Cardiac septum (tissue), 1 donor: Measurements from ENCODE around the gene CD37. TPM values are rescaled to one million over a fixed set of nuclear protein-coding genes. Genes with fewer than 3 reads are reported as not detected.

Experiments used
- DNase-seq: peaks from one replicate; pipeline ENCODE4 v3.0.0-alpha.2; 2020; ENCODE audit warnings: low spot score
- intact Hi-C: fragments of 100-400 bp; cut with DNase I; formaldehyde crosslinking; loops from one replicate; pipeline ENCODE4 v1.14.0; 2022
- total RNA-seq: library from RNA; stranded (reverse); fragmentation: NEBNext Ultra II Directional; extraction: Animal tissue kit (Norgen Biotek cat#: 25700); gene quantifications from one replicate; pipeline ENCODE4 v1.2.1, GENCODE V29; 2021
- donor health status: DM: no; HTN: no; CAD: no.

CD37 gene
- total RNA-seq, 1 donor from 2014 or later: 4.8 TPM

GRCh38 chr19:49342291-49342721 is 7.1 kb downstream of the CD37 start:
- DNase-seq: peak; percentile 35
- intact Hi-C loops: no loop called here

GRCh38 chr19:49343123-49343522 is 7.9 kb downstream of the CD37 start:
- intact Hi-C loops: no loop called here
- DNase-seq: peak; percentile 69

GRCh38 chr19:49344505-49345423 is 9.6 kb downstream of the CD37 start:
- no peak for DNase-seq

GRCh38 chr19:49347191-49347590 is 12.0 kb downstream of the CD37 start:
- DNase-seq: no peak
- intact Hi-C loops: no loop called here

More at GRCh38 chr19:49344505-49345423, 9.6 kb downstream of the CD37 start:
- intact Hi-C loops: no loop called here

GRCh38 chr19:49347835-49348234 is 12.6 kb downstream of the CD37 start:
- DNase-seq: no peak
- intact Hi-C loops: no loop called here

- intact Hi-C loops: no loop called here
- DNase-seq: no peak
Observed at GRCh38 chr19:49348305-49349189, 13.3 kb downstream of the CD37 start.

GRCh38 chr19:49349567-49349966 is 14.4 kb downstream of the CD37 start:
- intact Hi-C loops: no loop called here
- DNase-seq: no peak

- DNase-seq: no peak
Observed at GRCh38 chr19:49355909-49356353, 20.7 kb downstream of the CD37 start.

GRCh38 chr19:49356382-49356781 is 21.2 kb downstream of the CD37 start:
- no peak for DNase-seq
- intact Hi-C loops: no loop called here

More at GRCh38 chr19:49355909-49356353, 20.7 kb downstream of the CD37 start:
- intact Hi-C loops: no loop called here

GRCh38 chr19:49357186-49357585 is 22.0 kb downstream of the CD37 start:
- no peak for DNase-seq
- intact Hi-C loops: no loop called here

- intact Hi-C loops: loop anchor here (2.0 kb wide), 1 partner anchor 19 kb away; no protein-coding TSS in a partner anchor
- no peak for DNase-seq
Observed at GRCh38 chr19:49359851-49360820, 24.9 kb downstream of the CD37 start.

- intact Hi-C loops: loop anchor here (2.0 kb wide), 2 partner anchors 21 to 81 kb away; no protein-coding TSS in a partner anchor
- DNase-seq: peak; percentile 87
Observed at GRCh38 chr19:49361438-49362047, 26.3 kb downstream of the CD37 start.

- intact Hi-C loops: loop anchor here (2.0 kb wide), 1 partner anchor 81 kb away; no protein-coding TSS in a partner anchor
- DNase-seq: peak; percentile 89
Observed at GRCh38 chr19:49362048-49362928, 27.1 kb downstream of the CD37 start, which contains the start of gene TEAD2. Gene TEAD2, minus strand, starts transcription at chr19:49362416. Its CDS starts 2,341 bp downstream, at chr19:49360075.

GRCh38 chr19:49362929-49363267 is 27.7 kb downstream of the CD37 start:
- DNase-seq: no peak
- intact Hi-C loops: loop anchor here (2.0 kb wide), 1 partner anchor 80 kb away; no protein-coding TSS in a partner anchor

GRCh38 chr19:49363268-49364082 is 28.3 kb downstream of the CD37 start, which contains the start of gene DKKL1:
Gene DKKL1, plus strand, starts transcription at chr19:49363877. Its CDS starts 122 bp downstream, at chr19:49363999.
- intact Hi-C loops: loop anchor here (2.0 kb wide), 1 partner anchor 79 kb away; no protein-coding TSS in a partner anchor
- DNase-seq: peak; percentile 99

GRCh38 chr19:49364083-49364737 is 29.0 kb downstream of the CD37 start:
- DNase-seq: no peak
- intact Hi-C loops: no loop called here
